Measurements from ENCODE around the gene PPM1A. TPM values are rescaled to one million over a fixed set of nuclear protein-coding genes. Genes with fewer than 3 reads are reported as not detected.

PPM1A gene
- total and polyA plus RNA-seq, 2 donors (not counting 3 experiments of a cell fraction or from before 2014, with no cell fraction given), result 14.1 to 33.9 TPM

DNA sequence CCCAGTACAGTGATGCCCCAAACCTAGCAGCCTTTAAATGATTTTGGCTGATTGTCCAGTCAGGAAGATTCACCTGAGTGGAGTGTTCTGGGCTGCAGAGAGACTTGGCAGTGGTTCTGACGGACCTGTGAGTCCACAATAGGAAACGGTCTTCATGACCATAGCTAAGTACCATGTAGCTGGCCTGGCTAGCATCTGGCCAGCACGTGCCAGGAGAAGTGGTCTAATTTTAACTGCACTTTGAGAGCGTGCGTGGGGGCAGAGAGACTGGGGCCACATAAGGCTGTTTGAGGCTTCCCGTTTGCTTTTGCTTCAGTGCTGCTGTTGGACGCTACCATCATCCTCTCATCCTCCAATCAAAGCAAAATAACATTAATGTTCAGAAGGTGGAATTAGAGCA lies 54.7 kb downstream of the PPM1A start:
- H3K9me3 ChIP-seq (replicated peaks; ENCODE audit: control insufficient read depth, insufficient read depth, low read length), result no peaks in the 10 kb centered on the region
- DNase-seq (ENCODE audit: low read depth, low spot score) (no peak), FAIRE-seq (no peak)
- ChIA-PET CTCF (interaction anchor here (1.6 to 2.0 kb wide), 2 partner anchors 28 to 37 kb away, joined by 5 to 9 read pairs; no protein-coding TSS in a partner anchor), POLR2A (interaction anchor here (0.6 kb wide), 1 partner anchor 305 kb away, joined by 3 read pairs; no protein-coding TSS in a partner anchor)
- H3K27me3 ChIP-seq (ENCODE audit: control insufficient read depth in 2 of 2, insufficient read depth in 2 of 2, low read length in 2 of 2), result peaks cover 0 to 4% of the 10 kb centered on the region in 2 experiments
- intact Hi-C loops (cut with micrococcal nuclease), result no loop called here
- H3K79me2 ChIP-seq (ENCODE audit: control insufficient read depth, insufficient read depth, low read length), result no peaks in the 10 kb centered on the region
- no peak overlapping the region for H3K4me3 ChIP-seq (replicated peaks in 1 of 3; ENCODE audit: insufficient read depth in 1 of 3, low read depth in 1 of 3, low read length in 3 of 3)
- H3K27ac ChIP-seq (ENCODE audit: insufficient read depth, low read depth, low read length), result no peak overlapping the region
- H2AFZ ChIP-seq (ENCODE audit: low read depth, low read length), result no peak overlapping the region
- no TSS peak for BruUV-seq (replicated peaks)
- TF ChIP-seq JUN (IDR thresholded peaks at IDR 0.05; ENCODE audit: borderline replicate concordance, insufficient read depth, insufficient read length, low read depth), result no peak
- TF ChIP-seq, protein P1, sequence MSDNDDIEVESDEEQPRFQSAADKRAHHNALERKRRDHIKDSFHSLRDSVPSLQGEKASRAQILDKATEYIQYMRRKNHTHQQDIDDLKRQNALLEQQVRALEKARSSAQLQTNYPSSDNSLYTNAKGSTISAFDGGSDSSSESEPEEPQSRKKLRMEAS (IDR thresholded peaks at IDR 0.05; ENCODE audit: insufficient read depth, insufficient read length), result no peak
- no peak for TF ChIP-seq POLR2A (IDR thresholded peaks at IDR 0.05; ENCODE audit: low read depth, low read length)
- TF ChIP-seq GATA2 (IDR thresholded peaks at IDR 0.05; ENCODE audit: insufficient read depth, insufficient read length, low read depth, low read length), result no peak
- TF ChIP-seq FOS (IDR thresholded peaks at IDR 0.05; ENCODE audit: borderline replicate concordance, insufficient read depth, low read length), result no peak
- TF ChIP-seq, protein P2, sequence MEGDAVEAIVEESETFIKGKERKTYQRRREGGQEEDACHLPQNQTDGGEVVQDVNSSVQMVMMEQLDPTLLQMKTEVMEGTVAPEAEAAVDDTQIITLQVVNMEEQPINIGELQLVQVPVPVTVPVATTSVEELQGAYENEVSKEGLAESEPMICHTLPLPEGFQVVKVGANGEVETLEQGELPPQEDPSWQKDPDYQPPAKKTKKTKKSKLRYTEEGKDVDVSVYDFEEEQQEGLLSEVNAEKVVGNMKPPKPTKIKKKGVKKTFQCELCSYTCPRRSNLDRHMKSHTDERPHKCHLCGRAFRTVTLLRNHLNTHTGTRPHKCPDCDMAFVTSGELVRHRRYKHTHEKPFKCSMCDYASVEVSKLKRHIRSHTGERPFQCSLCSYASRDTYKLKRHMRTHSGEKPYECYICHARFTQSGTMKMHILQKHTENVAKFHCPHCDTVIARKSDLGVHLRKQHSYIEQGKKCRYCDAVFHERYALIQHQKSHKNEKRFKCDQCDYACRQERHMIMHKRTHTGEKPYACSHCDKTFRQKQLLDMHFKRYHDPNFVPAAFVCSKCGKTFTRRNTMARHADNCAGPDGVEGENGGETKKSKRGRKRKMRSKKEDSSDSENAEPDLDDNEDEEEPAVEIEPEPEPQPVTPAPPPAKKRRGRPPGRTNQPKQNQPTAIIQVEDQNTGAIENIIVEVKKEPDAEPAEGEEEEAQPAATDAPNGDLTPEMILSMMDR (IDR thresholded peaks at IDR 0.05; ENCODE audit: extremely low read depth in 1 of 2, insufficient read depth in 1 of 2, low read depth in 1 of 2, low read length in 2 of 2), result no peak
- no peaks in the 10 kb centered on the region for H4K20me1 ChIP-seq (replicated peaks; ENCODE audit: control insufficient read depth, extremely low read depth, insufficient read depth, low read length)
- dilution Hi-C loops (cut with MboI; ENCODE audit: extremely low pct_ligation_motif_present, low sequenced_read_pairs), result no loop called here
- no peak overlapping the region for H3K9ac ChIP-seq (replicated peaks; ENCODE audit: extremely low read depth, insufficient read depth, low read length)
- no peaks in the 10 kb centered on the region for H3K9me1 ChIP-seq (replicated peaks; ENCODE audit: control insufficient read depth, extremely low read depth, insufficient read depth, low read length)
- H3K4me1 ChIP-seq (ENCODE audit: control insufficient read depth, extremely low read depth, insufficient read depth, low read length), result no peaks in the 10 kb centered on the region
- no peaks in the 10 kb centered on the region for H3K36me3 ChIP-seq (ENCODE audit: control insufficient read depth in 2 of 2, extremely low read depth in 1 of 2, insufficient read depth in 2 of 2, low read length in 2 of 2)
- H3K4me2 ChIP-seq (ENCODE audit: insufficient read depth, low read length), result no peak overlapping the region
